ENCODE results near the gene CELF4. TPM values are rescaled to one million over a fixed set of nuclear protein-coding genes. Genes with fewer than 3 reads are reported as not detected.

Gene CELF4
- polyA plus RNA-seq, 1 experiment = not detected

- TF ChIP-seq CTCF (IDR thresholded peaks at IDR 0.05; ENCODE audit: low read depth, low read length) = no peak
- Histone ChIP-seq H3K27ac (ENCODE audit: low read depth, low read length) (no peak overlapping the region), H3K9me3 (ENCODE audit: control insufficient read depth, insufficient read depth, low read length) (no peaks in the 10 kb centered on the region; the same call in 1 of the 2 replicates), H3K4me3 (ENCODE audit: low read depth, low read length) (no peak overlapping the region), H3K27me3 (ENCODE audit: control insufficient read depth, insufficient read depth, low read length) (peaks cover 3% of the 10 kb centered on the region)
- CTCF ChIA-PET = interaction anchor here (1.0 kb wide), 1 partner anchor 39 kb away, joined by 3 read pairs; no protein-coding TSS in a partner anchor
- POLR2A ChIA-PET = interaction anchor here (0.6 kb wide), 1 partner anchor 10 kb away, joined by 10 read pairs; no protein-coding TSS in a partner anchor
- DNase-seq (ENCODE audit: low read depth, low spot score) = no peak
Measured at GRCh38 chr18:37403788-37404187, 161.8 kb downstream of the CELF4 start.

GRCh38 chr18:37403100-37403781, 162.4 kb downstream of the CELF4 start:
- Histone ChIP-seq H3K9me3 (ENCODE audit: control insufficient read depth, insufficient read depth, low read length) (no peaks in the 10 kb centered on the region; the same call in 1 of the 2 replicates), H3K27ac (ENCODE audit: low read depth, low read length) (peak overlapping the region; percentile 65), H3K27me3 (ENCODE audit: control insufficient read depth, insufficient read depth, low read length) (no peaks in the 10 kb centered on the region), H3K4me3 (ENCODE audit: low read depth, low read length) (no peak overlapping the region)
- POLR2A ChIA-PET = no interaction called here
- DNase-seq (ENCODE audit: low read depth, low spot score) = peak; percentile 71
- CTCF ChIA-PET = interaction anchor here (1.4 kb wide), 1 partner anchor 9 kb away, joined by 5 read pairs; no protein-coding TSS in a partner anchor
- TF ChIP-seq CTCF (IDR thresholded peaks at IDR 0.05; ENCODE audit: low read depth, low read length) = no peak

GRCh38 chr18:37402735-37403099, 162.9 kb downstream of the CELF4 start:
- Histone ChIP-seq H3K4me3 (ENCODE audit: low read depth, low read length) (no peak overlapping the region), H3K27me3 (ENCODE audit: control insufficient read depth, insufficient read depth, low read length) (no peaks in the 10 kb centered on the region), H3K9me3 (ENCODE audit: control insufficient read depth, insufficient read depth, low read length) (no peaks in the 10 kb centered on the region; the same call in 1 of the 2 replicates), H3K27ac (ENCODE audit: low read depth, low read length) (peak overlapping the region; percentile 65)
- no peak for TF ChIP-seq CTCF (IDR thresholded peaks at IDR 0.05; ENCODE audit: low read depth, low read length)
- ChIA-PET POLR2A (no interaction called here), CTCF (interaction anchor here (1.4 kb wide), 1 partner anchor 8 kb away, joined by 5 read pairs; no protein-coding TSS in a partner anchor)
- no peak for DNase-seq (ENCODE audit: low read depth, low spot score)

GRCh38 chr18:37400802-37401201, 164.8 kb downstream of the CELF4 start:
- ChIA-PET CTCF (no interaction called here), POLR2A (no interaction called here)
- DNase-seq (ENCODE audit: low read depth, low spot score) = no peak
- H3K27me3 ChIP-seq (ENCODE audit: control insufficient read depth, insufficient read depth, low read length) = no peaks in the 10 kb centered on the region
- no peak for TF ChIP-seq CTCF (IDR thresholded peaks at IDR 0.05; ENCODE audit: low read depth, low read length)
- H3K4me3 ChIP-seq (ENCODE audit: low read depth, low read length) = no peak overlapping the region
- H3K27ac ChIP-seq (ENCODE audit: low read depth, low read length) = no peak overlapping the region
- H3K9me3 ChIP-seq (ENCODE audit: control insufficient read depth, insufficient read depth, low read length) = no peaks in the 10 kb centered on the region; the same call in 1 of the 2 replicates

GRCh38 chr18:37398248-37398920, 167.2 kb downstream of the CELF4 start:
- no peaks in the 10 kb centered on the region; the same call in 1 of the 2 replicates for H3K9me3 ChIP-seq (ENCODE audit: control insufficient read depth, insufficient read depth, low read length)
- no peak for DNase-seq (ENCODE audit: low read depth, low spot score)
- H3K27me3 ChIP-seq (ENCODE audit: control insufficient read depth, insufficient read depth, low read length) = peaks cover under 1% of the 10 kb centered on the region
- CTCF ChIA-PET = interaction anchor here (1.2 kb wide), 1 partner anchor 79 kb away, joined by 3 read pairs; no protein-coding TSS in a partner anchor
- no peak for TF ChIP-seq CTCF (IDR thresholded peaks at IDR 0.05; ENCODE audit: low read depth, low read length)
- H3K4me3 ChIP-seq (ENCODE audit: low read depth, low read length) = no peak overlapping the region
- POLR2A ChIA-PET = no interaction called here
- H3K27ac ChIP-seq (ENCODE audit: low read depth, low read length) = no peak overlapping the region

Measured in AG04450 (cell line).